Stimulated activated CD4-positive, alpha-beta T cell treated with anti-CD3 and anti-CD28 coated beads, Interleukin-15, amount 100 ng/mL, for 48 hours (primary cell): Measurements from ENCODE around the gene PRAME.

Source experiments
- DNase-seq, 2 donors: peaks; one replicate each; pipeline ENCODE4 v3.0.0-alpha.2; 2020; ENCODE audit warnings: low read depth in 2 of 2

The PRAME gene

DNA sequence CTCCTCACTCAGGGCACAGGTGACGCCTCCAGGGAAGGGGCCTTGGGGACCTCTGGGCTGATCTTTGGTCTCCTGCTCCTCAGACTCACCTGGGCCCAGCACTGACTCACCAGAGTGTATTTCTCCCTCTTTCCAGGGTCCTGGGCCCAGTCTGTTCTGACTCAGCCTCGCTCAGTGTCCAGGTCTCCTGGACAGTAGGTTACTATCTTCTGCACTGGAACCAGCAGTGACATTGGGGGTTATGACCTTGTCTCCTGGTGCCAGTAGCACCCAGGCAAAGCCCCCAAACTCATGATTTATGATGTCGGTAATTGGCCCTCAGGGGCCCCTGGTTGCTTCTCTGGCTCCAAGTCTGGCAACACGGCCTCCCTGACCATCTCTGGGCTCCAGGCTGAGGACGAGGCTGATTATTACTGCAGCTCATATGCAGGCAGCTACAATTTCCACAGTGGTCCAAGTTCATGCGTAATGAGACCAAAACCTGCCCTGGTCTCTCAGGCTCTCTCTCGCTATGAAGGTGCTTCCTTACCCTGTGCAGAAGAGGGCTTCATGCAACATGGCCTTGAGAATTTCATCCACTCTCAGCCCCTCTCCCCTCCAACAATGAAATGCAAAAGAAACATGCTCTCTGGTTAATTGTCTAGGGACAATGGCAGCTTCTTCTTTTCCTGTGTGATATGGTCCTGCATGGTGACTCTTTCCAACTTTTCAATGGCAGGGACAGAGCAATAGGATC is 21.0 kb upstream of the PRAME start:
- DNase-seq = no peak

DNA sequence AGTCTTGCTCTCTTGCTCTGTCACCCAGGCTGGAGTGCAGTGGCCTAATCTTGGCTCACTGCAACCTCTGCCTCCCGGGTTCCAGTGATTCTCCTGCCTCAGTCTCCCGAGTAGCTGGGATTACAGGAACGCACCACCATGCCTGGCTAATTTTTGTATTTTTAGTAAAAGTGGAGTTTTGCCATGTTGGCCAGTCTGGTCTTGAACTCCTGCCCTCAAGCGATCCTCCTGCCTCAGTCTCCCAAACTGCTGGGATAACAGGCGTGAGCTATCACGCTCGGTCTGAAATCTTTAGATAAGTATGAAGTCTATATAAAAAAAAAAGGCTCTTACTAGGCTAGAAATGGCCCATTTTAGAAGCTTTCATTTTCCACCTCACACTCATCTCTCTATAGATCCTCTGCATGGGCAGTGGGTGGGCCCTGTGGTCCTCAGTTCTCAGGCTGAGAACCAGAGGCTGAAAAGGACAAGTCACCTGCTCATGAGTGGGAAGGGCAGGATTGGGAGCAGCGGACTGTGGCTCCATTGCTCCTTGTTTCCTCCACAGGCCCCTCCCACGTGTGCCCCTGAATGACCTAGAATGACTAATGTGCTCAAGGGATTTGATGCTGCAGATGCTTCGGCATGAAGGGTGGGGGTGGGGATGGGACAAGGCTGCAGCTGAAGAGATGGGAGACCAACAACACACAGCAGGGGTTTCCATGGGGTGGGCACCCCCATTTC is 19.8 kb upstream of the PRAME start:
- DNase-seq = no peak

DNA sequence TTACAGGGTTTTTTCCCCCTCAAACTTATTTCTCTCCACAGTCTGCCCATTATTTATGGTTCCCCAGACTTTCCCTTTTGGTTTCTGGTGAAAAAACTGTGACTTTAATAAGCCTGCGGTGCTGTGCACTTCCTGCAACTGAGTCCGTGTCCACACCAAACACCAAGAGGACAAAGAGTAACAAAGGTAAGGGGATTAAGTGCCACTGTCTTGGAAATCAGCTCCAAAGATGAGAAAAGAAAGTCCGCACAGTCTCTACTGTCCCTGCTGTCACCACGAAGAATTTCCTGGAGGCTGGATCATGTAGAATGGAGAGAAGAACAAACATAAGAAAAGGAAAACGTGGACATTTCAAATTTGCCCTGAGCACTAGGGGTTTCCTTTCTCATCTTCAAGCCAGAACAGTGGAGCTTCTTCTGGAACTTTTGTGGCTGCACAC is 17.9 kb upstream of the PRAME start:
- DNase-seq = no peak

DNA sequence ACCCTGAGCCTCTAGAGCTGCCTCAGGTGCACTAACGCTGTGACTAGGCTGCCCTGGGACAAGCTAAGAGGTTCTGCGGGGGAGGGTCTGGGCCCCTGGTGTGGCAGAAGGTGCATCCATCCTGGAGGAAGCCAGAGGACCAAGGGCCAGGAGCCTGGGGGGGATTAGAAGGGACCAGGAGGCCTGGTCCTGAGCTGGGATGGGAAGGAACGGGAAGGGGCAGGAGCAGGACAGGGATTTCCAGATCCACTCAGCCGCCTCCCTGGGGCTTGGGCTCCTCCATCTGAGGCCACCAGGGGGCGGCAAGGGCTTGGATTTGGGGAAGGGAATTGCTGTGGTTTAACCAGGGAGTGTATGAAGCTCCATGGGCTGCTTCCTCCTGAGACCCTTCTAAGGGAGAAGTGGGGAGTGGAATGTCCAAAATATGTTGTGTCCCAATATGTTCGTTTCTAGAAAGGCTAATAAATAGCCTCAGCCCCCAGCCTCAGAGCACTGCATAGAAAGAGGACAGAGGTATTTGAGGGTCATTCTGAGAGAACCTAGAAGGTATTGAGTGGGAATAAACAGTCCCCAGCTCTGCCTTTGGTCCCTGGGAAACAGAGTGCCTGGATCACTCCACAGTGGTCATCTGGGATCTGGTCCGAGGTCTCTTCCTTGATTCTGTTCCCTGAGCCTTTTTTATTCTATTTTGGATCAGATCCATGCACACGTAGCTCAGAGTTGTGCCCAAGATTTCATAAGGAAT is 17.4 kb upstream of the PRAME start:
- DNase-seq = no peak

DNA sequence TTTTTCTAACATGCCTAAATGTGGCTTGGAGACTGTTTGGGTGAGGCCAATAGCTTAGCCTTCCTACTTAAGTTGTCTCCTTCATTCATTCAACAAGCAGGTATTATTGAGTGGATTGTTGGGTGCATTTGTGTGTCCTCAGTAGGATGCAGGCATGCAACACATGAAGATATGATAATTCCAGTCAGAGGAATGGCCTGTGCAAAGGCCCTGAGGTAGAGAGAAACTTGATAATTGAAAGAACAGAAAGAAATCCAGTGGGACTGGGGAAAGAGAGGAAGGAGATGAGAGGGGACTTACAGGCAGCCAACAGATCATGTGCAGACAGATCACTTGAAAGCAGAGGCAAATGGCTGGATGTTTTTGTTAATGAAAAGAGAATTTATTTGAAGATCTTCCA is 15.3 kb upstream of the PRAME start:
- no peak for DNase-seq

DNA sequence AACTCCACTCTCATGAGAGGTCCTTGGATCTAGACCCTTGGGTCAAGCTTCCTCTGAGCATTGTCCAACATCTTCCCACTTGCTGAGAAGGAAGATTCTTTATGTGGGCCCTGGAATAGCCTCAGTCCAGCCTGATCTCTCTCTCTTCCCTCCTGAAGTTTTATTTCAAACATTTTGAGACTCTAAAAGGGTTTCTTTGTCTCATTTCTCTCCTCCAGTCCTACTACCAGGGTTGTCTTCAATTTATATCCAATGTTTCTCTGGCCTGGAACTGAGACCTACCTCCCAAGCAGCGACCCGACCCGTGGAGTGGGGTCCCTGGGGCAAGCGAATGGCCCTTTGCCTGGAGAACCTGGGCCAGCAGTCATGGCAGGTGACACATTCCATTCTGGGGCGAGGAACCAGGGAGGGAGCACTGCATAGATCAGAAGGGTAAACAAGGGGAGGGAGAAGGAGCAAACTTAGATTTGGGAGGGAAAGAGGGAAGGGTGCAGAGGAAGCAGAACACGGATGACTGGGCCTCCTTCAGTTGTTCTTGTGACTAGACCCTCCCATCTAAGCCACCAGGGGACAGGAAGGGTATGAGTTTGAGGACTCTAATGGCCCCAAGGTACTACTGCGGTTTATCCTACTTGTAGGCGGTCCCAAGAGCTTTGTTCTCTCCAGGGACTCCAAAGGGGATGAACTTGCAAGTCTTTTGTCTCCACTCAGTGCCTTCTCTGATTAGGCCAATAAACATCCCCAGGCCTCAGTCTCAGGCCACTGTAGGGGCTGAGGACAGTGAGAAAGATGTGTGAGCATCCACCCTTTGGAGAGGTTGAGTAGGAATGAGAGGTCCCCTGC is 14.2 kb upstream of the PRAME start:
- no peak for DNase-seq

DNA sequence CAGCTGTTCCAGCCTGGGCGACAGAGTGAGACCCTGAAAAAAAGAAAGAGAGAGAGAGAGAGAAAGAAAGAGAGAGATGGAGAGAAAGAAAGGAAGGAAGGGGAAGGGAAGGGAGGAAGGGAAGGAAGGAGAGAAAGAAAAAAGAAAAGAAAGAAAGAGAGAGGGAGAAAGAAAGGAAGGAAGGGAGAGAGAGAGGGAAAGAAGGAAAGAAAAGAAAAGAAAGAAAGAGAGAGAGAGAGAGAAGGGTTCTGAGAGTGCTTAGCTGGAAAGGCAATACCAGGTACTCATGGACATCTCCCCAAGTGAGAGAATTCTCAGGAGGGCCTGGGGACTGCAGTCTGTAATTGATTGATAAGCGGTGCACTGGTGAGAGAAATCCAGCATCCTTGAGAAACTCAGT is 12.8 kb upstream of the PRAME start:
- no peak for DNase-seq

DNA sequence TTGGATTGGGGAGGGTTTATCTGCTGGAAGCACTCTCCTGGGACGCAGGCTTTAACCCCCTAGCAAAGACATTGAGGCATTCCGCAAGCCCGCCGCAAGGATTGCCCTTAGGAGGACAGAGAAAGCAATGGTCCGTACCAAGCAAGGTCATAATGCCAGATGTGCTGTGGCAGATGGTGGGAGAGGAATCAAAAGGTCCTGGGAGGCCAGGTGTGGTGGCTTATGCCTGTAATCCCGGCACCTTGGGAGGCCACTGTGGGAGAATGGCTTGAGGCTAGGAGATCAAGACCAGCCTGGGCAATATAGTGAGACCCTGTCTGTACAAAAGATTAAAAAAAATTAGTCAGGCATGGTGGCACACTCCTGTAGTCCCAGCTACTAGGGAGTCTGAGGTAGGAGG is 12.4 kb upstream of the PRAME start:
- no peak for DNase-seq

DNA sequence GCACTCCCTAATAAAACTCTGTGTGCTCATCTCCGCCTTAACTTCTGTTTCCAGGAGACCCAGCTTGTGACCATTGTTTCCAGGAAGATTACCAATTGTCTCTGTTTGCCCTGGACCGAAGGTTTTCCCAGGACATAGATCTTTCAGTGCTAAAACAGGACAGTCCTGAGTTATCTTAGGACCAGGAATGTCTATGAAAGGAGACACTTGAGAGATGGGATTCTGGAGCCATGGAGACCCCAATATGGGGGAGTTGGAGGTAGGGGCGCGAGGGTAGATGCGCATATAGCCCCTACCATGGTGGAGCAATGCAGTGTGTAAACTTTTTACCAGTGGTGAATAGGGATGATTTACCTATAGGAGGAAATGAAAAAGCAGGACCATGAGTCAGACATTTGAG is 10.2 kb upstream of the PRAME start:
- no peak for DNase-seq

DNA sequence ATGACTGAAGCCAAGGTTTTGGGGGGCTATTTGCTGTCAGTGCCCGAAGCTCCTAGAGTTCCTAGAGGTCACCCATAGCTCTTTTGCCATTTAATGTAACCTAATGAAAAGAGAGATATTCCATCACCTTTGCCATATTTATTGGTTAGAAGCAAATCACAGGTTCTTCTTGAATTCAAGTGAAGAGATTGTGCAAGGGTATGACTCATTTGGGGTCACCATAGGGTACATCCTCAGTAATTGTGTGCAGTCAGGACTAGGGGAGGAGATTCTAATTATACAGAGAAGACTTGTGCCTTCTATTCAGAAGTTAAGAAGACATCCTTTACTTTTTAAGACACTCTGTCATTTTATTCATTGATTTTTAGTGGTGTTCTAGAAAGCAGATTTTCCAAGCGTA is 6.9 kb upstream of the PRAME start:
- DNase-seq = no peak

DNA sequence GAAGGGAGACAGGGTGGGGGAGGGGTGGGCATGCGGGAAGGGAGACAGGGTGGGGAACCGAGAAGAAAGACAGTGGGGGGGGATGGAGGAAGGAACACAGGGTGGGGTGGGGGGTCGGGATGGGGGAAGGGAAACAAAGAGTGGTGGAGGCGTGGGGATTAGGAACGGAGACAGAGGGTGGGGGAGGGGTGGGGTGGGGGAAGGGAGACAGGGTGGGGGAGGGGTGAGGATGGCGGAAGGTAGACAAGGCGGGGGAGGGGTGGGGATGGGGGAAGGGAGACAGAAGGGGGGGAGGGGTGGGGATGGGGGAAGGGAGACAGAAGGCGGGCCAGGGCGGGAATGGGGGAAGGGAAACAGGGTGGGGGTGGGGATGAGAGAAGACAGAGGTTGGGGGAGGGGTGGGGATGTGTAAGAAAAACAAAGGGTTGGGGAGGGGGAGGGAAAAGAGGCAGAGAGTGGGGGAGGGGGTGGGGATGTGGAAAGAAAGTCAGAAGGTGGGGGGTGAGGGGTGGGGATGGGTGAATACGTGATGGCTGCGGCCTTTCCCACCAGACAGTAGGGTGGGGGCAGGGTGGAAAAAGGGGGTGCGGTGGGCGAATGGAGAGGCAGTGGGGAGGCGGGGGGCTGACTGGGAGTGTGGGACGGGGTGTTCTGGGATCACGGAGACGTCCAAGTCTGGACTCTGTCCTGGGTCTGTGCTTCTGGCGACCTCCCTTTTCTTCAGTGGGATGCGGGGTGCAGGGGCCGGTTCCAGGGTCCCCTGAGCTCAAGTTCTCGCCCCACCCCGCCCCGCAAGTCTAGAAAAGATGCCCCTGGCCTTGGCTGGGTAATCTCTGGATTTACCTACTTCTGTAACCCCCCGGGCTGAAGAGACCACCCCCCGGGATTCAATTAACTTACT is 744 bp downstream of the PRAME start:
- DNase-seq = no peak

DNA sequence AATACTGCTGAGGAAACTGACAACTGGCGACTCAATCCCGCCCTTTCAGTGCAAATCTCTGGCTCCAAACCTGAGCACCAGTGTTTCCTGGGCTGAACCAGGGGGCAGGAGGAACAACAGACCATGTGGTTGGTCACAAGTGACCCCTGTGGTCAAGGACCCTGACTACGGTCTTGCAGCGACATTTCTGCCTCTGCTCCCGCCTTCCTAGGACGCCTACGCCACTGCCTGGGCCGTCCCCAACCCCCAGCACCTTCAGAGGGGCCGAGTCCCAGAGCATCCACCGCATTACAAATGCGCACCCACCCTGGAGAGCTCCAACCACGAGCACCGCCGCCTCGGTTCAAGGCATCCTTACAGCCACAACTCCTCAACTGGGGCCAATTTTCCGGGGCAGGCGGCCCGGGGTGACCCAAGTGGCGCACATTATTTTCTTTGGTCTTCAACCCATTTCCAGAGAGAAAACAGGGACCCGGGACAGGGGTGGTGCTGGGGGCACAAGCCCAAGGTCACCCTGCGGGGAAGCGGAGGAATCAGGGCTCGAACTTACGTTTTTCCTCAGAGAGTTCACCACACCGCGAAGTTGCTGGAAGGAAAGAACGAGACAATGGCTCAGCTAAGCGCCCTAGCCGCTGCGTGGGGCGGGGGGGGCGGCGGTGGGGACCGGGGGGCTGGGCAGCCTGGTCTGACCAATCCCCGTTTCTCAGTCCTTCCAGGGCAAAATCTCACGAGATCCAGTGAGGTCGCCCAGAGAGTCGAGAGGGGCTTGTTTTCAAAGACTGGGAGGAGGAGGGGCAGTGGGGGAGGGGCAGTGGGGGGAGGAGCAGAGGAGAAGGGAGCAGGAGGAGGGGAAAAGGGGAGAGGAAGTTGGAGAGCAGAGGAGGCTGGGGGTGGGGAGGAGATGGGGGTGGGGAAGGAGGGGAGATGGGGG is 1.8 kb downstream of the PRAME start:
- DNase-seq = no peak

DNA sequence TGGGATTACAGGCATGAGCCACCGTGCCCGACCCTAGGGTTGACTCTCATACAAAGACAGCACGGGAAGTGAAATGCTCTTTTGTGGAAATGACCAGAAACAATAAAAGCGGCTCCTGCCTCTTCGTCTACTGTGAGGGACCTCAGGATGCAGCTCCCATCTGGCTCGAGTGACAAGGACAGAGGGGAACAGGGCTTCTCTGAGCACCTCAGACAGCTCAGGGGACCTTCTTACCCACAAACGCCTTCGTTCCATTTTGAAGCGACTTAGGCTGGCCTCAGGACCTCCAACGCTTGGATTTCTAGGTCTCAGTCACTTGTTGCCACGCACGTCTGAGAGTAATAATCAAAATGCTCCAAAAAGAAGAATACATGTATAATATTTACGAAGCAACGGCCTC is 2.5 kb downstream of the PRAME start:
- DNase-seq = no peak

DNA sequence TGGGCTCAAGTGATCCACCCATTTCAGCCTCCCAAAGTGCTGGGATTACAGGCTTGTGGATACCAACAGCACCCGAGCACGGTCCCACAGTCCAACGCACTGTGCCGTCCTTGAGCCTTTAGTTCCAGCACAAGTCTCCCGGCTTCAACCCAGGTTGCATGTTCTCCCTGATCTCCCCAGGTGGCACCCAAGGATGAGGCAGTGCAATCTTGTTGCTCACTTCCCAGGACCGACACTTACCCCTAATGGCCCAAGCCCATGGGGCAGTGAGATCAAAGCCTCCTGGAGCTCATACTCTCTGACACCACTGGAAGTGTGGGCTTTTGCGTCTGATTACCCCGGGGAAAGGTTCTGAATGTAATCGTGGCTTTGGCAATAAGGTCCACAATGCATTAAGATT is 3.5 kb downstream of the PRAME start:
- DNase-seq = no peak

DNA sequence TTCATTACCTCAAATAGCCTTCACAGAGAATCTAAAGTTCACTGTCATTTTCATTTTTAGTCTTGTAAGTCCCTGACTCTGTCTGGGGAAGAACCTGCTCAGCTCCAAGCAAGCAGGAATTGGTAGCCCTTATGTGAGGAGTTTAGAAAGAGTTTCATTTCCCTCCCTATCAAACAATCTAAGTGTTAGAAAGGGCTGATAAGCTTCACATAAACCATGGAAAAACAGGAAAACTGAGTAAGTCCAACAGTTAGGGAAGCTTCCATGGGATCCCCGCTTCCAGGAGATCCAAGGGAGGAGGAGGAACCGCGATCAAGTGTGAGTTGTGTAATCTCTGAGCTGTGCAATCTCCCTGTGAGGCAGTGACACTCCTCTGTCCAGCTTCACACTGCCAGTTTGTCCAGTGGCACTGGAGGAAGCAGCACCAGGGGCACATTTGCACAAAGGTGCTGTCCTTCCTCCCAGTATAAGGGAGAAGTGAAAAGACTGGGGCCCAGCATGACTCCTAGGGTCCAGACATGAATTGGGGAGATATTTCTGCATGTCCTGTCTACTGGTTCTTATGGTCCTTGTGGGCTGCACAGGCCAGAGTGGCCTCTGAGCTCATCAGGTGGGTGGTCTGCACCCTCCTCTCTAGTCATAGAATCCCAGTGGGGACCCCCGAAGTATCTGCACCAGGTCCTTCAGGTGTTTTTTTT is 4.3 kb downstream of the PRAME start:
- no peak for DNase-seq

DNA sequence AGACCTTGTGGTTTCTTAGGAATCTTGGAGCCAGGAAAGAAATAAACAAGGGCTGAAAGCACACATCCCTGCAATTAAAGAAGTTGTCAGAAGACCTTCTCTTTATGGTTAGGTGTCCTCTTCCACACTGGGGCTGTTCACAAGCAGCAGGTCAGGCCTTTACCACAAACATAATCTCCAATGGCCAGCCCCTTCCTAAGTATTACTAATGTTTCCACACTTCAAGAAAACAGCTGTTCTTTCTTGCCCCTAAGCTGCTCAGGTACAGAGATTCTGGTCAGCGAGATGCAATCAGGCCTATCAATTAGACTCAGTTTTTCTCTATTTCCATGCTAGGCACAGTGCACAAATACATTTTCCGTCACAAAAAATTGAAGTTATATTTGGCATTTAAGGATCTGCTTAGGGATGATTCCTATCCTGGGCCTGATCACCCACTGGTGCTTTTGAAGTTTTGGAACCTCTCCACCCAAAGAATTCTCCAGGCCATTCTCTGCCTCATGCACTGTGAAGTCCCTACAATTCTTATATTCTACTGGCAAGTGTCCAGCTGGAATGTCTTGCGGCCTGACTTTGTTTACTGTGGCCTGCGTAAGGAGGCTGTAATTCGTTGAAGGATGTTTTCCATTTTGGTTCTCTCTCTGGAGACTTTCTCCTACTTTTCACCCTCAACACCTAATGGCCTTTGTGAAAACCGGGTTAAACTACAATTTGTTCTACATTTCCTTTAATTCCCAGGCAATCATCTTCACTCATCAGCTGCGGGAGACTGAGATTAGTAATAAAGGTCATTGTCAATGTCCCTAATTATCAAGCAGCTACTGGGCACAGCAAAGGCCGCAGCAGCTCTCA is 5.1 kb downstream of the PRAME start:
- no peak for DNase-seq

DNA sequence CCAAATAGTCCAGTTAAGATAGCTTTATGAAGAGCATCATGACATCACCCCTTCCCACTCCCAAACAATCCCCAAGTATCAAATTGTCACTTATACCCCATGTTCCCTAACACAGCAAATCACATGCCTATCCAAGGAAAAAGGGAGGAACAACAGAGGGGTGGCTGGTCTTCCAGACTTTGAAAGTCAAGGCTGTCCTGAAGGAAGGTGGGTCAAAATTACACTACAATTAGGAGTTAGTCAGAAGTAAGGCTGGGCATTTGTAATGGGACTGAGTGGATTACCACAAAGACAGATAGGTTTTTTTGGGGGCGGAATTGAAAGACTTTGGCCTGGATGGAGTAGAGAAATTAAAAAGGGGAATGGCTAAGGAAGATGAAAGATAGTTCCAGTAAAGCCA is 5.9 kb downstream of the PRAME start:
- no peak for DNase-seq

DNA sequence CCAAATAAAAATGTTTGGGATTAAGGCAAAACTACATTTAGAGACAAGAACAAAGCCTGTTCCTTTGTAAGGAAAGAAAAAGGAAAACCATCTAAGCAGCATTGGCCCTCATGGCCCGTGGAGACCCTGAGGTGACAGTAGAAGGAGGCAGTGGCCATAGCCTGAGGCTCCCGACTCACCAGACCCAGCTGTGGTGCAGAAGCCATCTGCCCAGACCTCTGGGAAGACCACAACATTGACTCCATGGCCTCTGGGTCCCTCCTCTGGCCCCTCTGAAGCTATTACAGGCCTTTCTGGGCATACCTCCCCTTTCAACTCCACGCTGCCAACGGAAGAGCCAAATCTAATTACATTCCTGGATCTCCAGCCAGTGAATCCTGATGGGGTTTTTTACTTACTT is 6.4 kb downstream of the PRAME start:
- no peak for DNase-seq
